ENCODE data around the gene GADD45A. TPM values are rescaled to one million over a fixed set of nuclear protein-coding genes. Genes with fewer than 3 reads are reported as not detected.

Gene GADD45A
- total and polyA plus RNA-seq, 9 of the 15 experiments (the other 6 are each of a cell fraction or from before 2014, with no cell fraction given) = 21.3 to 156 (median 62.1) TPM

DNA sequence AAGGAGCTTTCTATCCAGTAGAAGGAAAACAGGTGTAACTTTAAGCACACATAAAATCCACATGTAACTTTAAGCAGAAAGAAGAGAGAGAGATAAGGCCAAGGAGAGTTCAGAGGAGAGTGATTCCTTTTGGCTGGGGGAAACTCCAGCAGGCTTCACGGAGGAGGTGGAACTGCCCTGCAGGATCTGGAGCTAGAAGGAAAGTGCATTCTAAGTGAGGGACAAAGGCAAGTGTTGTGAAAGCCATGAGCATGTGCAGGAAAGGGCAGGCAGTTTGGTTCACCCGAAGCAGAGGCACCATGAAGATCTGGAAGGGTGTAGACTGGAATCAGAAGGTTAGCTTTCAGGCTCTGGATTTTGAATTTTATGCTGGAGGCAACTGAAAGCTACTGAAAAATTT, 46.3 kb downstream of the GADD45A start (continued):
- TF ChIP-seq ZNF592 (IDR thresholded peaks at IDR 0.05) (peak; percentile 64; the same call in 1 of the 2 replicates), FOXO4 (CRISPR knock-in tag; IDR thresholded peaks at IDR 0.05) (no peak), ZFP36 (IDR thresholded peaks at IDR 0.05; ENCODE audit: low read depth, low read length, partially characterized antibody) (peak; percentile 99), ATF7 (IDR thresholded peaks at IDR 0.05) (no peak), ZNF436 (CRISPR knock-in tag; IDR thresholded peaks at IDR 0.05) (peak; percentile 82), ZNF133 (CRISPR knock-in tag; IDR thresholded peaks at IDR 0.05) (no peak), ZNF785 (CRISPR knock-in tag; IDR thresholded peaks at IDR 0.05) (no peak), ADNP (tag; IDR thresholded peaks at IDR 0.05) (peak; percentile 42; the same call in 1 of the 2 replicates), ZNF24 (IDR thresholded peaks at IDR 0.05) (0 out of 2 replicates have a peak, but pooled peaks have one; percentile 6), ZNF707 (CRISPR knock-in tag; conservative IDR thresholded peaks at IDR 0.05) (no peak)
- TF ChIP-seq, protein P1, sequence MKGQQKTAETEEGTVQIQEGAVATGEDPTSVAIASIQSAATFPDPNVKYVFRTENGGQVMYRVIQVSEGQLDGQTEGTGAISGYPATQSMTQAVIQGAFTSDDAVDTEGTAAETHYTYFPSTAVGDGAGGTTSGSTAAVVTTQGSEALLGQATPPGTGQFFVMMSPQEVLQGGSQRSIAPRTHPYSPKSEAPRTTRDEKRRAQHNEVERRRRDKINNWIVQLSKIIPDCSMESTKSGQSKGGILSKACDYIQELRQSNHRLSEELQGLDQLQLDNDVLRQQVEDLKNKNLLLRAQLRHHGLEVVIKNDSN (CRISPR knock-in tag; IDR thresholded peaks at IDR 0.05) = no peak
- TF ChIP-seq, protein P2, sequence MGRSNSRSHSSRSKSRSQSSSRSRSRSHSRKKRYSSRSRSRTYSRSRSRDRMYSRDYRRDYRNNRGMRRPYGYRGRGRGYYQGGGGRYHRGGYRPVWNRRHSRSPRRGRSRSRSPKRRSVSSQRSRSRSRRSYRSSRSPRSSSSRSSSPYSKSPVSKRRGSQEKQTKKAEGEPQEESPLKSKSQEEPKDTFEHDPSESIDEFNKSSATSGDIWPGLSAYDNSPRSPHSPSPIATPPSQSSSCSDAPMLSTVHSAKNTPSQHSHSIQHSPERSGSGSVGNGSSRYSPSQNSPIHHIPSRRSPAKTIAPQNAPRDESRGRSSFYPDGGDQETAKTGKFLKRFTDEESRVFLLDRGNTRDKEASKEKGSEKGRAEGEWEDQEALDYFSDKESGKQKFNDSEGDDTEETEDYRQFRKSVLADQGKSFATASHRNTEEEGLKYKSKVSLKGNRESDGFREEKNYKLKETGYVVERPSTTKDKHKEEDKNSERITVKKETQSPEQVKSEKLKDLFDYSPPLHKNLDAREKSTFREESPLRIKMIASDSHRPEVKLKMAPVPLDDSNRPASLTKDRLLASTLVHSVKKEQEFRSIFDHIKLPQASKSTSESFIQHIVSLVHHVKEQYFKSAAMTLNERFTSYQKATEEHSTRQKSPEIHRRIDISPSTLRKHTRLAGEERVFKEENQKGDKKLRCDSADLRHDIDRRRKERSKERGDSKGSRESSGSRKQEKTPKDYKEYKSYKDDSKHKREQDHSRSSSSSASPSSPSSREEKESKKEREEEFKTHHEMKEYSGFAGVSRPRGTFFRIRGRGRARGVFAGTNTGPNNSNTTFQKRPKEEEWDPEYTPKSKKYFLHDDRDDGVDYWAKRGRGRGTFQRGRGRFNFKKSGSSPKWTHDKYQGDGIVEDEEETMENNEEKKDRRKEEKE (IDR thresholded peaks at IDR 0.05; ENCODE audit: borderline replicate concordance in 1 of 2, control insufficient read depth in 1 of 2, low read depth in 2 of 2, low read length in 1 of 2) = no peak
- TF ChIP-seq, protein P3, sequence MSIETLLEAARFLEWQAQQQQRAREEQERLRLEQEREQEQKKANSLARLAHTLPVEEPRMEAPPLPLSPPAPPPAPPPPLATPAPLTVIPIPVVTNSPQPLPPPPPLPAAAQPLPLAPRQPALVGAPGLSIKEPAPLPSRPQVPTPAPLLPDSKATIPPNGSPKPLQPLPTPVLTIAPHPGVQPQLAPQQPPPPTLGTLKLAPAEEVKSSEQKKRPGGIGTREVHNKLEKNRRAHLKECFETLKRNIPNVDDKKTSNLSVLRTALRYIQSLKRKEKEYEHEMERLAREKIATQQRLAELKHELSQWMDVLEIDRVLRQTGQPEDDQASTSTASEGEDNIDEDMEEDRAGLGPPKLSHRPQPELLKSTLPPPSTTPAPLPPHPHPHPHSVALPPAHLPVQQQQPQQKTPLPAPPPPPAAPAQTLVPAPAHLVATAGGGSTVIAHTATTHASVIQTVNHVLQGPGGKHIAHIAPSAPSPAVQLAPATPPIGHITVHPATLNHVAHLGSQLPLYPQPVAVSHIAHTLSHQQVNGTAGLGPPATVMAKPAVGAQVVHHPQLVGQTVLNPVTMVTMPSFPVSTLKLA (conservative IDR thresholded peaks at IDR 0.05) = no peak
